HG02938 (cell line): Measurements from ENCODE around the gene PXYLP1.
"Not testable (repeated sequence)": the region's sequence is repeated elsewhere in the genome, so short reads cannot be mapped to it uniquely, and the experiment has no call there.

Experiments
- ATAC-seq: cut with Tn5 transposase; IDR thresholded peaks from one replicate; pipeline ENCODE4 v1.9.1; 2021; ENCODE audit warnings: mild to moderate bottlenecking, moderate library complexity; ENCODE audit not compliant: unreplicated experiment

The PXYLP1 gene

DNA sequence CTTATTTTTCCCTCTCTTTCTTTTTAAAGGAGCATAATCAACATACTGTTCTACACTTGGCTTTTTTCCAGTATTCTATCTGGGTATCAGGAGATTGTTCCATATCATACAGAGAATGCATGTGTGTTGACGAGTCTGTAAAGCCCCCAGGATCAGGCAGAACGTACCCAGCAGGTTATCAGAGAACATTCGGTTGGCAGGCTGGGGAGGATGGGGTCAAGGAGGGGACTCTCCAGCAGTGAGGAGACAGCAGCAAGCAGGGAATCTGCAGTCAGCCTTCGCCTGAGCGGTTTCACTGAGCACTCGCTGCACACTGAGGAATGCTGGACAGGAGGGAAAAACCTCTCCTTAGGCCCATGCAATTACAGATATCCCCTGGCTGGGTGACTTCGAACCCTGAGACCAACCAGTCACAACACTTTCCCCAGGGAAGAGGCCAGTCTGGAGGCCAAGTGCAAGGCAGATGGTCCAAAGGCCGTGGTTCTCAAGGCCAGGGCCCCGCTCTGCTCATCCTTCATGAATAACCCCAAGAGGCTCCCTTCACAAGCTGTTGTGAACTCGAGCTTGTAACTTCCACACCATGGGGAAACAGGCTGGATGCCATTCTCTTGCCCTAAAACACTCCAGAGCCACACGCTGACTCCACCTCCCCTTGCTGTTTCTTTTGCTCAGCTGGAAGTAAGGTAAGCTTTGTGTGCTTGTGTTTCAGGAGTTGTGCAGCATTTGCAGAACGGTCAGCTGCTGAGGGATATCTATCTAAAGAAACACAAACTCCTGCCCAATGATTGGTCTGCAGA lies 60.1 kb downstream of the PXYLP1 start:
- ATAC-seq: no peak

DNA sequence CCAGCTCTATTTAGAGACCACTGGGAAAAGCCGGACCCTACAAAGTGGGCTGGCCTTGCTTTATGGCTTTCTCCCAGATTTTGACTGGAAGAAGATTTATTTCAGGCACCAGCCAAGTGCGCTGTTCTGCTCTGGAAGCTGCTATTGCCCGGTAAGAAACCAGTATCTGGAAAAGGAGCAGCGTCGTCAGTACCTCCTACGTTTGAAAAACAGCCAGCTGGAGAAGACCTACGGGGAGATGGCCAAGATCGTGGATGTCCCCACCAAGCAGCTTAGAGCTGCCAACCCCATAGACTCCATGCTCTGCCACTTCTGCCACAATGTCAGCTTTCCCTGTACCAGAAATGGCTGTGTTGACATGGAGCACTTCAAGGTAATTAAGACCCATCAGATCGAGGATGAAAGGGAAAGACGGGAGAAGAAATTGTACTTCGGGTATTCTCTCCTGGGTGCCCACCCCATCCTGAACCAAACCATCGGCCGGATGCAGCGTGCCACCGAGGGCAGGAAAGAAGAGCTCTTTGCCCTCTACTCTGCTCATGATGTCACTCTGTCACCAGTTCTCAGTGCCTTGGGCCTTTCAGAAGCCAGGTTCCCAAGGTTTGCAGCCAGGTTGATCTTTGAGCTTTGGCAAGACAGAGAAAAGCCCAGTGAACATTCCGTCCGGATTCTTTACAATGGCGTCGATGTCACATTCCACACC lies 60.9 kb downstream of the PXYLP1 start:
- no peak for ATAC-seq

DNA sequence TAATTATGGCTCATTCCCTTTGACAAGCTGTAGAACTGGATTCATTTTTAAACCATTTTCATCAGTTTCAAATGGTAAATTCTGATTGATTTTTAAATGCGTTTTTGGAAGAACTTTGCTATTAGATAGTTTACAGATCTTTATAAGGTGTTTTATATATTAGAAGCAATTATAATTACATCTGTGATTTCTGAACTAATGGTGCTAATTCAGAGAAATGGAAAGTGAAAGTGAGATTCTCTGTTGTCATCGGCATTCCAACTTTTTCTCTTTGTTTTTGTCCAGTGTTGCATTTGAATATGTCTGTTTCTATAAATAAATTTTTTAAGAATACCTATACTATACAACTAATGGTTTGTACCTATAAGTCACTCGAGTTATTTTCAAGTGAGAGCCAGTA lies 62.7 kb downstream of the PXYLP1 start:
- ATAC-seq: no peak

DNA sequence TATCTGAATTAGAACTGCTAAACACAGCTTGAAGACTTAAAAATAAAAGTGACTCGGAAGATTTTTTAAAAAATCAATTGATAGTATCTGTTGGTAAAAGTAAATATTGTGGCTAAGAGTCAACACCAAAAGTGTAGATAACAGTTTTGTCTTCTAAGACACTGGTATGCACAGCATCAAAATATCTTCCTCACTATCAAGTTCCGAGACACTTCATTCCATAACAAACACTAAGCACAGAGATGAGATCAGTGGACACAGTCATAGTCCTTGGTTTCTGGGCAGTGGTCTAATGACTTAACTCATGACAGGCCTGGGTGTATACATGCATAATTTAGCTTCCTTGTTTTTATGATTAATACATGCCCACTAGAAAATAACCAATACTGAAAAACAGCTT lies 63.2 kb downstream of the PXYLP1 start:
- no peak for ATAC-seq

DNA sequence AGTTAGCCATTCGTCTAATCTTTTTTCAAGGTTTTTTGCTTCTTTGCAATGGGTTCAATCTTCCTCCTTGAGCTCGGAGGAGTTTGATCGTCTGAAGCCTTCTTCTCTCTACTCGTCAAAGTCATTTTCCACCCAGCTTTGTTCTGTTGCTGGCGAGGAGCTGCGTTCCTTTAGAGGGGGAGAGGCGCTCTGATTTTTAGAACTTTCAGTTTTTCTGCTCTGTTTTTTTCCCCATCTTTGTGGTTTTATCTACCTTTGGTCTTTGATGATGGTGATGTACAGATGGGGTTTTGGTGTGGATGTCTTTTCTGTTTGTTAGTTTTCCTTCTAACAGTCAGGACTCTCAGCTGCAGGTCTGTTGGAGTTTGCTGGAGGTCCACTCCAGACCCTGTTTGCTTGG lies 68.8 kb downstream of the PXYLP1 start:
- ATAC-seq: not testable (repeated sequence)

DNA sequence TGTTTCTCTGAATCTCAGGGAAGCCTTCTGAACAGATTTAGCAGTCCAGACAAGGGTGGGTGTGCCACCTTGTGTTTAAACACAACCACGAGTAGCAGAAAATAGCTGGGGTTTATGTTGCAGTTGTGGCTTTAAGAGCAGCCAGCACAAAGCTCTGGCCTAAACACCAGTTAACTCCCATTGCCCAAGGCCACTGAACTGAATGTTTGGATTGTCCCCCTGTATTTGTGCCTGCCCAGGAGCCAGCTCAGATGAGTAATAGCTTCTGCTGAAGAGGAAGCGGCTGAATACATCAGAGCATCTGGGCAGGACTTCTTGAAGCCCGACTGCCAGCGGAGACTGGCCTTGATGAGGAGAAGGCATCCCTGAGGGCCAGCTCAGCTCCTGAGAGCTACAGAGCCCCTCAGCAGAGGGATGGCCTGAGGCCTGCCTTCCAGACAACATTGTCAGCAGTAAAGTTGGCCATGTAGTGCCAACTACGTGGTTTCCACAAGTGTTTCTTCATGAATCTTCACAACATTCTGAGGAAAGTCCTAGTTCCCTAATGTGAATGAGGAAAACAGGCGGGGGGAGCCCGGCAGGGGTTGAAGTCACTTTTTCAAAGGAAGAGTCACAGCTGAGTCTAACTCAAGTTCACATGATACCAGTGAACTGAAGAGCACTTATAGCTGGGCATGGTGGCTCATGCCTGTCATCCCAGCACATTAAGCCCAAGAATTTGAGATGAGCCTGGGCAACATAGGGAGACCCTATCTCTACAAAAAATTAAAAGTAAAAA lies 70.9 kb downstream of the PXYLP1 start:
- ATAC-seq: no peak

DNA sequence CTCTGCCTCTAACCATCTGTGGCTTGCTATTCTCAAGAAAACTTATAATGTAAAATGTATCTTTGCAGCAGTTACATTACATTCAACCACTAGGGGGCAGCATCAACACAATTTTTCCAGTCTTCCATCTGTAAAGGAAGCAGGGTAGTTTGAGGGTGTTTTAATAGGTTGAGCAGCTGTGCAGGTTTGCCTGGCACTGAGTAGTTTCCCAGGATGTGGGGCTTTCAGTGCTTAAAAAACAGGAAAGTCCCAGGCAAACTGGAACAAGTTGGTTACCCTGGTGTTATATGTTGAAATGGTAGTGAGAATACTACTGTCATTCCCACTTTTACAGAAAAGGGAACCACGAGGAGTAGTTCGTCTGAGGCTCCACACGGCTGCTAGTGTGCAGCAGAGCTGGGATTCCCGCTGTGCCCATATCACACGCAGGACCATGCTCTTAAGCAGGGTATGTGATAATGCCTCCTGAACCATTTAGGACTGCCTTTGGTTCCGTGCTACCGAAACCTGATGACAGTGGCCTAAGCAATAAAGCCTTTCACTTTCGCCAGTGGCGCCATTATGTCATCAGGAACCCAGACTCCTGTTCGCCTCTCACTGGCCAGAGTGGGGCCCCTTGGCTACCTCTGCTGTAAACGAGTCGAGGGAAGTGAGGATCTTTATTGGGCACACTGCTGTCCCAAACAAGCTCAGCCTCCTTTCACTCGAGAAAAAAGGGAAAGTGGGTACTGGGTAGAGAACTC lies 72.0 kb downstream of the PXYLP1 start:
- peak; percentile 34 for ATAC-seq

DNA sequence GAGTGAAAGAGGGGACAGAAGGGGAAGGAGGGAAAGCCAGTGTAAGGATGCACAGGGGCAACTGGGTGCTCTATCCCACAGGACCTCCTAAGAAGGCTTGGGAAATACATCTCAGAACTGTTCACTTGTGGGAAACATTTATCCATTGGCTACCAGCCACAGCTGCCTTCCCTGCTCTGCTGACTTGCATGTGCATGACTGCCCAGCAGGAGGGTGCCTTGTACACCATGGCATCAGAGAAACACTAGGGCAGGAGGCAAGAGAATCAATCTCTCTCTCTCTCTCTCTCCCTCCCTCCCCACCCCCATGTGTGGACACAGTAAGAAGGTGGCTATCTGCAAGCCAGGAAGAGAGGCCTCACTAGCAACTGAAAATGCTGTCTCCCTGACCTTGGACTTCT lies 73.8 kb downstream of the PXYLP1 start:
- no peak for ATAC-seq

DNA sequence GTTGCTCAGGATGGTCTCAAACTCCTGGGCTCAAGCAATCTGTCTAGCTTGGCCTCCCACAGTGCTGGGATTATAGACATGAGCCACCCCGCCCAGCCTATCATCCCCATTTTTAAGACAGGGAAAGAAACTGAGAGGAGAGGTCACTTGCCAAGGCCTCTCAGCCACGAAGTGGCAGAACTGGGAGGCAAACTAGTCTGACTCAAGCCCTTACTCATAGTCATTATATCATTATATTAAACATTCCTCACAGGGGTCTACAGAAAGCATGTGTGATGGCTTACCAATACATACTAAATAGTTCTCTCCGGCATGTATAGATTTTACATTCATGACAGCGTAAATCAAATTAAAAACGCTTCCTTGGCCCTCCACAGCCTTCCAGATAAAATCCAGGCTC lies 74.7 kb downstream of the PXYLP1 start:
- ATAC-seq: no peak

DNA sequence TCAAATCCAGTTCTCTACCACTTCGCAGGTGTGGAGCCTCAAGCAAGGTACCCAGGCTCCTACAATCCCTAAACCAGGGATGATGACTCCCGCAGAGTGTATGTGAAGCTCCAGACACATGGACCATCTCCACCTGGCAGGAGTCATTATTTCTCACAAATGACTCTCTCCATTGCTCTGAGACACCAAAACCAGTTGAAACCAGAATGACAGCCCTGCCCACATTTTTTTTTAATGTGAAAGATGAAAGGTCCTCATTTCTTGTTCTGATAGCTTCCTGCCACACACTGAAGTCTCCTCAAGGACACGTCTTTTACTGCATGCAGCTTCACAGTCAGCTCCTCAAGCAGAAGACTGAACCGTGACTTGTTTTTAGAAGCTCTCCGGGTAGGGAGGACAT lies 75.3 kb downstream of the PXYLP1 start:
- ATAC-seq: no peak

DNA sequence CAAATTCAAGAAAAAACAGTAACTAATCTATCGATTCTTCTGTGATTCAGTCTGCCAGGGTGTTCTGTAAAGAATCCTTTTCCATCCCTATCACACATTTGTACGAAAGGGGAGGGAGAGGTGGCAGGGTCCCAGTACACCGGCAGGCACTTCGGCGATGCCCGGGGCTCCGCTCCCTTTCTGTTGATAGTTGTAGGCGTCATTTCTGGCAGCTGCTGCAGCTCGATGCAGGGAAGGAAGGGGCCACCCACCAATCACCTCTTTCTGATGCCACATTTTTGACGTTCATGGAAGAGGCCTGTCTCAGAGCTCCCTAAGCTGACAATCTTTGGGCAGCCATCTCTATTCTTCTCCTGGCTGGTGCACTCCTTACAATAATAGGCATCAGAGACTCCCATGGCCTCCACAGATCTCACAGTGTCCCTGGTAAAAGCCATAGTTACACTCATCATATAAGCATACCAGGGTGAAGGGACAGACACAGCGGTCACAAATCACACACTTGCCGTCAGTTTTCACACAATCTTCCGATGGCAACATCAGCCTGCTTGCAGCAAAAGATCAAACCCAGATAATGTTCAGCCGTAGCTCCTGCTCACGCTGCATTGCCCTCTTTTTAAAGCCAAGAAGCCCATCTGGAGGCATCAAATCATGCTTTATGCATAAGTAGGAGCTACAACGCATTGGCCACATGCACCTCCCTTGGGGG lies 75.9 kb downstream of the PXYLP1 start:
- ATAC-seq: no peak

DNA sequence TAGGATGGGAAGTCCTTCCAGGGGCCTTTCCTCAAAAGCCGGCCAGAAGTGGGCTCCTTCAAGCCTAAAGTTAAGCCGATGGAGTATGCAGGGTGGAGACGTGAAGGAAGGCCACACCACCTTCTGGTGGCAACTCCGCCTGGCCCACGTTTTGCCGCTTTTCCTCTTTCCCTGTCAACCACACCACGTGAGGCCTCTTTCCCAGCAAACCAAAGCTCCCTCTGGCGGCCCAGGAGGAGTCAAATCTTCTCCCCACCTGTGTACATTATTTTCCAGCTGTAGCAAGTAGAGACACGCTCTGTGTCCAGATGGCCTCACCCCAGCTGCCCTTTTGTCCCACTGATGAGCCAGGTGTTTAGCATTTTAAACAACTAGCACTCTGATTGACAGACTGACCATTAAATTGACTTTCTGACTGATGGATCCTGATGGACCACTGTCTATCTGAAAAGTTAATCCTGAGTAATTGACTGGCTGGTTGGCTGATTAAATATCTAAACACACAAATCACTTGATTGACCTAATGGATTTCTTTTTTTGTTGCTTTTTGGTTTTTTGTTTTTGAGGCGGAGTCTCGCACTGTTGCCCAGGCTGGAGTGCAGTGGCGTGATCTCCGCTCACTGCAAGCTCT lies 77.1 kb downstream of the PXYLP1 start:
- no peak for ATAC-seq

DNA sequence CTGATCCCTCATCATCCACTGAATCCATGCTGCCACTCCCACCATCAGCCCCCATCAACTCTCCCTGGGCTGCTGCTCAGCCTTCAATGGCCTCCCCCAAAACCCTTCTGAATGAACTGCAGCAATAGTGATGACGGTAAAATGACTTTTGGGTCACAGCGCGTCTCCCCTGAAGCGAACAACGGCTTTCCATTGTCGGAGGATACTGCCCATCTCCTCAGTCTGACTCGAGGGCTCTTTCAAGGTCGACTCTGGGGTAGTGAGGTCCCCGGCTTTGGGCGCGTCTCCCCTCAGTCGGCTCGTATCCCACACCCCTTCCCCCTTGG lies 79.5 kb downstream of the PXYLP1 start:
- ATAC-seq: no peak

DNA sequence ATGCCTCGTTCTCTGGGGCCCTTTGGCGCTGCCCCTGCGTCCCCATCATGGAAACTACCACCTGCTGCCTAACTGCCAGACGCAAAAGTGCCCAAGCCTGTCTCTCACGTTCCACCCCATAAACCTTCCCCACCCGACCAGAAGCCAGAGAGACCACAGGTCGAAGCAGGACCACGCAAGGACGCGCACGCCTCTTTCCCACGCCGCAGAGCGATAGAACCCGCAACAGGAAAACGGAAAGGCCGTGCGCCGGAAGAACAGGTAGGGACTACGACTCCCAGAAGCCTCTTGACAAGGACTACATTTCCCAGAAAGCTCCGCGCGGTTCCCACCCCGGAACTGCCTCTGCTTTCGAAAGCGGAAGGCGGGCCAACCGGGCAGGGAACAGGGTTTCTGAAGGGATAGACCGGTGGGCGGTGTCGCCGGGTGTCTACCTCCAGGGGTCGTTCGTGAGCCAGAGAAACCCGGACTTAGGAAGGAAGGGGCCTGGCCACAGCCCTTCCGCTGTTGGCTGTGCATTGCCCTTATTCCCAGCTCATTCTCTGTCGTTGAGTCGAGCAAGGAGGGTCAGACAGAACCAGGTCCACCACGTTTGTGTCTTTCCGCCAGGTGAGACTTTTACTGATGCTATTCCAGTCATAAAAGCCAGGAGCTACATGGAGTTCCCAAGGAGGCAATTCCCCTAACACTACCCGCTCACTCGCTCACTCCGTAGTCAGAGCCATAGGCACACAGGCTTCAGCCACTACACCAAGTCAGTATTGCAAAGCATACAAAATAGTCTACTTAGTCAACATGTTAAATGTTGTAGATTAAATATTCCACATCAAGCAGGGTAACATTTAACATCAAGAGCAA lies 80.1 kb downstream of the PXYLP1 start:
- ATAC-seq: peak; percentile 95

DNA sequence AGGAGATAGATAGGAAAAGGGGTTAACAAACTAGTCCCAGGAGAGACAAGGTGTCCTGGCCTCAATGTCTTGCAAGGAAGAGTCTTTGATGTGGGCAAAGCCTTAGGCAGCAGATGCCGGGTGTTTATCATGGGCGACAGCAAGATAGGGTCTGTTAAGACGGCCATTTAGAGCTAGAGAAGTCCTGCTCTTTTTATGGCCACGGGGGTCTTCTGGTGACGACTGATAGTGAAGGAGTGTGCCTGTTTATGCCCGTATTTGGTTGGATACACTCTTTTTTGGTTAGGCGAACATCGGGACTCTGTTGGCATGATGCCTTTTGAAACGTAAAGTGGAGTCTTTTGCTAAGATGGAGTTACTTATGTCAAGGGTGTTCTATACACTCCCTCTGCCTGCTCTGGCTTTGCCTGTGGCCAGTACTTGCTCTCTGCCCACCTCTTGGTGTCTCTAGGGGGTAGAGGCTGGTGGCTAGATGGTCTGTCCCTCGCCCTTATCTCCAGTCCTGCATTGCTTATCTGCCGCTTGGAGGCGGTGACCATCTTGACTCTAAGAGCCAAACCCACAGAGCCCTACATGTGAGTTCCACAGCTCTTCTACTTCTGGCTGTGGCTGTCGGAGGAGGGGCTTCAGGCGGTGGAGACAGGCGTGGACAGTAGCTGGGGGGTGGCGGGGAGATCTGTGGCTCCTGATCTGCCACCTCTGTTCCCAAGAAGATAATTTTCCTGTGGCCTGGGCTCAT lies 80.9 kb downstream of the PXYLP1 start:
- no peak for ATAC-seq

DNA sequence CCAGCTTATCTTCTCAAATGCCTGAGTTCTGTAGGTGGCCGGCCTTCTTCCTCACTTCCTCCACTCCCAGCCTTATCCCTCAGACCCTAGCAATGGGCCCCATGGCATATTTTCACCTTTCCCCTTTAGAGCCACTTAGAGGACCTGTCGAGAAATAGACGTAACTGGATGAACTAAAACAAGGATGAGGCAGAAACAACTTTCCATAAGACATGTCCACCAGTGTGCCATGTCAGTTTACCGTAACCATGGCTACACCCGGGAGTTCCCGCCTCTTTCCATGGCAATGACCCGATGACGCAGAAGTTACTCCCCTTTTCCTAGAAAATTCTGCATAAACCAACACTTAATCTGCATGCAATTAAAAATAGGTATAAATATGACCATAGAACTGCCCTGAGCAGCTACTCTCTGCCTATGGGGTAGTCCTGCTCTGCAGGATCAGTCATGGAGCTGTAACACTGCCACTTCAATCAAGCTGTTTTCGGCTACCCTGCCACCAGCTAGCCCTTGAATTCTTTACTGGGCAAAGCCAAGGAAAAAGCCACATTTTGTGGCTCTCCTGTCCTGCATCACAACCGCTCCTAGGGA lies 81.6 kb downstream of the PXYLP1 start:
- no peak for ATAC-seq

DNA sequence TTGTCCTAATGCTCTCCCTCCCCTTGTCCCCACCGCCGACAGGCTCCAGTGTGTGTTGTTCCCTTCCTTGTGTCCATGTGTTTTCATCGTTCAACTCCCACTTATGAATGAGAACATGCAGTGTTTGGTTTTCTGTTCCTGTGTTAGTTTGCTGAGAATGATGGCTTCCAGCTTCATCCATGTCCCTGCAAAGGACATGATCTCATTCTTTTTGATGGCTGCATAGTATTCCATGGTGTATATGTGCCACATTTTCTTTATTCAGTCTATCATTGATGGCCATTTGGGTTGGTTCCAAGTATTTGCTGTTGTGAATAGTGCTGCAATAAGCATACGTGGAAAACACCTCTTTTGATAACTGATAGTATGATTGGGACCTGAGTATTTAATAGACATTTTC lies 82.8 kb downstream of the PXYLP1 start:
- not testable (repeated sequence) for ATAC-seq

DNA sequence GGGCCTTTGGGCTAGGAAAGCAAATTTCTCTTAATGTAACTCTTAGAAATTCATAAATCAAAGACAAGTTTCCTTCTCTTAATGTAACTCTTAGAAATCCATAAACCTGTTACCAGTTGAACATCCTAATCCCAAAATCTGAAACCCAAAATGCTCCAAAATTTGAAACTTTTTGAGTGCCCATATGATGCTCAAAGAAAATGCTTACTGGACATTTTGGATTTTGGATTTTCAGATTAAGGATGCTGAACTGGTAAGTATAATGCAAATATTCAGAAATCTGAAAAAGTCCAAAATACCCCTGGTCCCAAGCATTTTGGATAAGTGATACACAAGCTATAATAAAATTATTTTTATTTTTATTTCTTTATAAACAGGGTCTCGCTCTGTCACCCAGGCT lies 85.2 kb downstream of the PXYLP1 start:
- no peak for ATAC-seq
